GM19238 (cell line): ENCODE results near the gene UNG.
"Not testable (repeated sequence)": the region's sequence is repeated elsewhere in the genome, so short reads cannot be mapped to it uniquely, and the experiment has no call there.

Source experiments
- DNase-seq: peaks from one replicate; pipeline ENCODE4 v3.0.0; 2011; ENCODE audit warnings: low spot score; ENCODE audit not compliant: insufficient read length

Gene UNG

DNA sequence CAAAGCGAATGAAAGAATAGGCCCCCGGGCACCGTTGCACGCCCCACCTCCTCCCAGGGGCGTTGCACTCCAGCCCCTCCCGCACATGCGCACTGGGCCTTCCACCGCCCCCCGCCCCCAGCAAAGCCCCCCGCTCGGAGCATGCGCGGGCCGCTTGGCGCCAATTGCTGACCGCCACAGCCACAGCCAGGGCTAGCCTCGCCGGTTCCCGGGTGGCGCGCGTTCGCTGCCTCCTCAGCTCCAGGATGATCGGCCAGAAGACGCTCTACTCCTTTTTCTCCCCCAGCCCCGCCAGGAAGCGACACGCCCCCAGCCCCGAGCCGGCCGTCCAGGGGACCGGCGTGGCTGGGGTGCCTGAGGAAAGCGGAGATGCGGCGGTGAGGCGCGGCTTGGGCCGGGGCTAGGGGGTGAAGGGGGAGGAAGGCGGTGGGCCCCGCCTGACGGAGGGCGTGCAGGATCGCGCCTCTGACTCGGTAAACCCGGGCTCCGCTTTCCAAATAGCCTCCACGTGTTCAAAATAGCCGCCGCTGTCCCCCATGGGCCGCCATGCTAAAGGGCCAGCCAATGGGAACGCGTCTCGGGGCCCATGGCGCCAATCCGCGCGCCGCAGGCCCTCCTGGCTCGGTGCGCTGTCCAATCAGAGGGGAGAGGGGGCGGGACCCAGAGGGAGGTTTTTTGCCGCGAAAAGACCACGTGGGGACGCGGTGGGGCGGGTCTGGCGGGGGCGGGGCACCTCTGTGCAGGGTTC lies at the start of gene UNG:
UNG (plus strand) TSS at position 163 of the 748 bp plus-strand sequence; CDS start at position 246, 83 bp downstream.
- peak; percentile 95 for DNase-seq

DNA sequence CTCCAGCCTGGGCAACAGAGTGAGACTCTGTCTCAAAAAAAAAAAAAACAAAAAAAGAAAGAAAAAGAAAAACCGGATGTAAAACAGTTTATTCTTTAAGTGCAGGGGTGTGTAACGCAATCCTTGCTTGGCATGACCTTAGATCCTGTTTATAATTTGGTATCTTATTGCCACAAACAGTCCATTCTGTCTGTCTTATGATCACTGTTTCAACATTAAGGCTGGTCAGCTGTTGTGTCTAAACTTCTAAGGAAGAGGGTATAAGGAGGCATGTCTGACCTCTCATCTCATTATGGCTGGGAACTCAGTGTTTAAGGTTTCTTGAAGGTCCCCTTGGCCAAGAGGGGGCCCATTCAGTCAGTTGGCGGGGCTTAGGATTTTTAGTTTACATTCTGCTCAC lies 48.7 kb upstream of the UNG start:
- not testable (repeated sequence) for DNase-seq

DNA sequence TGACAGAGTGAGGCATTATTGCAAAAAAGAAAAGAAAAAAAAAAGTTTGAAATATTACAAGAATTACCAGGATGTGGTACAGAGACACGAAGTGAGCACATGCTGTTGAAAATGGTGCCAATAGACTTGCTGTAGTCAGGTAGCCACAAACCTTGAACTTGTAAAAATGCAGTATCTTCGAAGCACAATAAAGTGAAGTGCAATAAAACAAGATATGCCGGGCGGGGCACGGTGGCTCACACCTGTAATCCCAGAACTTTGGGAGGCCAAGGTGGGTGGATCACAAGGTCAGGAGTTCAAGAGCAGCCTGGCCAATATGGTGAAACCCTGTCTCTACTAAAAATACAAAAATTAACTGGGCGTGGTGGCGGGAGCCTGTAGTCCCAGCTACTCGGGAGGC lies 47.6 kb upstream of the UNG start:
- not testable (repeated sequence) for DNase-seq

DNA sequence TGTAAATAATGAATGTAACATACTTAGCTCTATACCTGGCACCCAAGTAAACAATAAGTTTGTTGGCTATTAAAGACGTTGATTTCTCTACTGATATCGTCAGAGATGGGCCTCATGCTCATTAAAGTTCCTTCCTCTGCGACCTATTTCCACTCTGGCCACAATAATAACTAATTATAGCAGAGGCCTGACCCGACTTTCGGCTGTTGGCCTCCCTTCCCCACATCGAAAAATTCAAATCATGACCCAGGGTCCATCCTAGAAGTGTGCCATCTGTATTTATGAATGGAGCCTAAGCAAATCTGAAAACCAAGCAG lies 45.3 kb upstream of the UNG start:
- no peak for DNase-seq

DNA sequence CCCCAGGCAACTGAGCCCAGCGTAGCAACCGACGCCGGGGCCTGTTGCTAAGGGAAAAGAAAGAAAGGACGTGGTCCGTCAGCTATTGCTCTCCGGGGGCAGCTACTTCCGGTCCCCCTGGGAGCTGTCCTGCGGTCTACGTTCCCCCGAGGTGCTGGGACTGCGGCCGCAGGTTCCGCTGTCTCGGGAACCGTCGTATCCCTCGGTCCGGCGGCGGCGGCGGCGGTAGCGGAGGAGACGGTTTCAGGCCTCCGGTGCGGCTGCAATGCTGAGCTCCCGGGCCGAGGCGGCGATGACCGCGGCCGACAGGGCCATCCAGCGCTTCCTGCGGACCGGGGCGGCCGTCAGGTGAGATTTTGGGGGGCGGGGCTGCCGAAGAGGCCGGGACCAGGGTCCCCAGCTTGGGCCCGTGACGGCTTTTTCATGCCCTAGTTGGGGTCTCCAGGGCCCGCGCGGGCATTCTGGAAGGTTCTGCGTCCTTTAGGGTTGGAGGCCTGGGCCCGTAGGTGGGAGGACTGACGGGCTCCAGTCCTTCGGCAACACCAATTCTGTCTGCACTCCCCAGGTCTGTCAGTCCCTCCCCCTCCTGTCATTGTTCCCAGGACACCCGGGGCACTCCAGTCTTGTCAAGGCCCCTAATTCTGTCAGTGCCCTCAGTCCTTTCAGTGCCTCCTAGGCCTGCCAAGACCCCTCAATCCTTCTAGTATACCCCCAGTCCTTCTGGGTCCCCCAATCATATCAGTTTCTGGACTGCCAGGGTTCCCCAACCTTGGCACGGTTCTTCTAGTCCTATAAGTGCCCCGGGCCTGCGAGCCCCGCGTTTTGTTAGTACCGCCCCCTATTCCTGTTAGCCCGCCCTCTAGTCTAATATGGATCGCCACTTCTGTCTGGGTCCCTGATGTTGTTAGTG lies 44.7 kb upstream of the UNG start, which contains the start of gene USP30:
USP30 (plus strand) TSS at position 163 of the 910 bp plus-strand sequence; CDS start at position 266, 103 bp downstream.
- DNase-seq, result peak; percentile 79

DNA sequence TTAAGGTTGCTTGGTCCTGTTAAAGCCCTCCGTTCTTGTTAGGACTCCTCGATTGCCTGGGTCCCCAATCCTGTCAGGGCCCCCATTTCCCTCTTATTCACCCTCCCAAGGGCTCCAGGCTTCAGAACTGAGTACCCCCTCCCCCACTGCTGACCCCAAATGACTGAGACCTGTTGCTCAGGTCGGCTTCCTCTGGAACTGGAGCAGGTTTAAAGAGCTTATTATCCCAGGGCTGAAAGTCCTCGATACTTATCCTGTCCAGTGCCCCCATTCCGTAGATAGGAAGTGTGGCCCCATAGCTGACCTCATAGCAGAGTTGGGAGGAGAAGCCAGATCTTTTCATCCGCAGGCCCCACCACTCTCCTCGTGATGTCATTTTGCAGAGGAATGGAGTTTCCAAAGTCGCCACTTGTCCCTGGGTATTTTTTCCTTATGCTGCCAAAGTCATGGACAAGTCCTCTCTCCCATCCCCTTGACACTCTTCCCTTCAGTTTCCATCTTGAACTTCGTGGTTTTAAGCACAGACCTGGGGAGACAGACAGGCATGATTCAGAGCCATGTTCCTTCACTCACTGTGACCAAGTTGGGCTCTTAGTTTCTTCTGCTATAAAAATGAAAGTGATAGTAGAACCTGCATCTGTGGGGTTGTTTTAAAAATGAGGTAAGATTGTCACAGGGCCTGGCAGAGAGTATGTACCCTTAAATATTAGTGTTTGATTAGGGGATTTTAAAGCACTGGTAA lies 43.8 kb upstream of the UNG start:
- peak; percentile 17 for DNase-seq

DNA sequence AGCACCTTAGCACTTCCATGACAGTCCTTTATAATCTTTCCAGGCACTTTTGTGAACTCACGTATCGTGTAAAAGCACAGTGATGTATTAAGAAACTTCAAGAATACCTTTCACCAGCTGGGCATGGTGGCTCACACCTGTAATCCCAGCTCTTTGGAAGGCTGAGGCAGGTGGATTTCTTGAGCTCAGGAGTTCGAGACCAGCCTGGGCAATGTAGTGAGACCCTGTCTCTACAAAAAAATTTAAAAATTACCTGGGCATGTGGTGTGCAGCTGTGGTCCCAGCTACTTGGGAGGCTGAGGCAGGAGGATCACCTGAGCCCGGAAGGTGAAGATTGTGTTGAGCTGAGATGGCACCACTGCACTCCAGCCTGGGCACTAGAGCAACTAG lies 43.3 kb upstream of the UNG start:
- not testable (repeated sequence) for DNase-seq

DNA sequence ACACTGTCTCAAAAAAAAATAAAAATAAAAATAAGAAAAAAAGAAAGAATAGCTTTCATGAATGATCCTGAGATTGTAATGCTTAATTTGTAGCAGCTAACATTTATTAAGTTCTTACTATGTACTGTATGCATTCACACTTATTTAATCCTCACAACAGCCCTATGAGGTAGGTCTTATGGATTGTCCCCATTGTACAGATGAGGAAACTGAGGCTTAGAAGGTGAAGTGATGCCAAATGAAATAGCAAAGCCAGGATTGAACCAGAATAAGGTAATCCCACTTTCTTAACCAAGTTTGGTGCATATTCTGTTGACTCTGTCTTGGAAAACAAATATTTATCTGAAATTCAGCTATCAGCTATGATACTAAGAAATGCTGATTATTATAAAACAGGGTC lies 42.9 kb upstream of the UNG start:
- DNase-seq, result no peak

DNA sequence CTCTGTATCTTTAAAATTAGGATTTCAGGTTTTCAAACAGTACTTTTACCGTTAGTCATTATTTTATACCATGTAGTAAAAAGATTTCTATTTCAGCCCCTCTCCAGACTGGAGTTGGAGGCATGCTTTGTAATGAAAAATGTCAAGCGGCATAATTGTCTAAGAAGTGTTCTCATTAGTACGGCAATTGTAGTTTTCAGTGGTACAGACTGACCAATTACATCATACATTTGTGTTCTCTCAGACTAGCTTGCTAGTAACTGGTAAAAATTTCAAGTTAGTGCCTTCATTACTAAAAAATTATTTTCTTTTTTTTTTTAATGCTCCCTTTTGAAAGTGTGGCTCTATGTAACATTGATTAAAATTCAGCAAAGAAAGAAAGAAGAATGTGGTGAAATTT lies 40.5 kb upstream of the UNG start:
- DNase-seq, result no peak

DNA sequence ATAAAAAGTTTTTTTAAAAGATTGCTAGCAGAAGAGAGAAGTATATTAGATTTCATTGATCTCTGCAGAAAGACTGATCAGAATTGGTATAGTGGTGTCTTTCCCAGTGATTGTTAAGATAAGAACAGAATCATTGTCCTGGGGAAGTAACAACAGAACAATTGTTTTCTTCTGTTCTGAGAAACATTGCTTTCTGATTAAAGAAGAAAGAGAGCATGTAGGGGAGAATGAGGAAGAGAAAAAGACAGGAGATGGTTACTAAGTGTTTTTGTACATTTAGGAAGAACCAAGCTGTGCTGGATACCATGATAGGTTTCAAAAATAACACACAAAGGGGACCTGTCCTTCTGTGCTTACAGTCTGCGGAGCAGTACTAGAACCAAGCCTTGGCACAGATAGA lies 40.0 kb upstream of the UNG start:
- no peak for DNase-seq

DNA sequence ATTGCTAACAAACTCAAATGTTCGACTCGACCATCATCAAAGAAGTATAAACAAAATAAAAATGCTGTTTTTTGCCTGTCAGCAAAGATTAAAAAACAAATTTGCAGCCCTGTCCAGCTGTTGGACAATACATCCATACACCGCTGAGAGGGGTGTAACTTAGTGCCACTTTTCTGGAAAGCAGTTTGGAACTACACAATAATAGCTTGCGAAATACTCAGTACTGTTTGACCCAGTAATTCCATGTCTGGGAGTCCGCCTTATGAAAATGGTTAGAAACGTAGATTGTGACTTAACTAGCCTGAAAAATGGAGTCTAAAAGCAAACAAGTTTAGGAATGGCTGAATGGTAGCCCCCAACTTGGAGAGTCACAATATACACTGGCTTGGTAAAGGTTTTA lies 38.6 kb upstream of the UNG start:
- DNase-seq, result no peak

DNA sequence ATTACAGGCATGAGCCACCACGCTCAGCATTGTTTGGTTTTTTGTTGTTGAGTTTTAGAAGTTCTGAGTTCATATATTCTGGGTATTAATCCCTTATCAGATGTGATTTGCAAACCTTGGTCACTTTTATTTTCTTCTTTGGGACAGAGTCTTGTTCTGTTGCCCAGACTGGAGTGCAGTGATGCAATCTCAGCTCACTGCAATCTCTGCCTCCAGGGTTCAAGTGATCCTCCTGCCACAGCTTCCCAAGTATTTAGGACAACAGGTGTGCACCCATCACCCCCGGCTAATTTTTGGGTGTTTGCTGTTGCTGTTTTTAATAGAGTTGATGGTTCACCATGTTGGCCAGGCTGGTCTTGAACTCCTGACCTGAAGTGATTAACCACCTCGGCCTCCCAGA lies 33.3 kb upstream of the UNG start:
- no peak for DNase-seq

DNA sequence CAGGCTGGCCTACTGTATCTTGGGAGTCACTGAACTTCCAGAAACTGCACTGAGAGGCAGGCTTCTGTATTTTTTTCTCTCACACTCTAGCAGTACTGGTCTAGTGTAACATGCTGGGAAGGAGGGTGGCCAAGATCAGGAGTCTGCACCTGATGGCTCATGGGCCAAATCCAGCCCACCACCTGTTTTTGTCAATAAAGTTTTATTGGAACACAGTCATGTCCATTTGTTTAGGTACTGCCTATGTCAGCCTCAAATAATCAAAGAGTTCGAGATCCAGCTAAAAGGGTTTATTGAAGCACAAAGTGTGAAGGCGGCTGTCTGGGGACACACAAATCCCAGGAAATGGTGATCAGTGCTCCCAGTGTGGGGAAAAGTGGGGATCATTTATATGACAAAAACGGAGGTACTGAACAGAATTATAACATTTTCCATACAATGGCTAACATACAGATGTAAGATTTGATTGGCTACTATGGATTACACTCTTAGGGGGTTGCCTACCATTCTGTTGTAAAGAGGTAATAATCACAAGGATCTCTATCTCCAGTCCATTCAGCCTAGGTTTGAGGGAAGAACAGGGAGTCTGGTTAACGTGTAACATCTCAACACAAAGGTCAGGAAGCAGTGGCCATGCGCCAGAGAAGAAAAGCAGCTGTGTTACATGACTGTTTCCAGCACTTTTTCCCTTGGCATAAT lies 32.1 kb upstream of the UNG start:
- DNase-seq, result no peak

DNA sequence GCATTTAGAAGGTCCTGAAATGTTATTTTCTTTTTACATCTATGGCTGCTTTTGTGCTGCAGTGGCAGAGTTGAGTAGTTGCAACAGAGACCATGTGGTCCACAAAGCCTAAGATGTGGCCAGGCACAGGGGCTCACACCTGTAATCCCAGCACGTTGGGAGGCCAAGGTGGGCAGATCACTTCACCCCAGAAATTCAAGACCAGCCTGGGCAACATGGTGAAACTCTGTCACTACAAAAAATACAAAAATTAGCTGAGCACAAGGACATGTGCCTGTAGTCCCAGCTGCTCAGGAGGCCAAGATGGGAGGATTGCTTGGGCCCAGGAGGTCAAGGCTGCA lies 31.6 kb upstream of the UNG start:
- DNase-seq, result no peak

DNA sequence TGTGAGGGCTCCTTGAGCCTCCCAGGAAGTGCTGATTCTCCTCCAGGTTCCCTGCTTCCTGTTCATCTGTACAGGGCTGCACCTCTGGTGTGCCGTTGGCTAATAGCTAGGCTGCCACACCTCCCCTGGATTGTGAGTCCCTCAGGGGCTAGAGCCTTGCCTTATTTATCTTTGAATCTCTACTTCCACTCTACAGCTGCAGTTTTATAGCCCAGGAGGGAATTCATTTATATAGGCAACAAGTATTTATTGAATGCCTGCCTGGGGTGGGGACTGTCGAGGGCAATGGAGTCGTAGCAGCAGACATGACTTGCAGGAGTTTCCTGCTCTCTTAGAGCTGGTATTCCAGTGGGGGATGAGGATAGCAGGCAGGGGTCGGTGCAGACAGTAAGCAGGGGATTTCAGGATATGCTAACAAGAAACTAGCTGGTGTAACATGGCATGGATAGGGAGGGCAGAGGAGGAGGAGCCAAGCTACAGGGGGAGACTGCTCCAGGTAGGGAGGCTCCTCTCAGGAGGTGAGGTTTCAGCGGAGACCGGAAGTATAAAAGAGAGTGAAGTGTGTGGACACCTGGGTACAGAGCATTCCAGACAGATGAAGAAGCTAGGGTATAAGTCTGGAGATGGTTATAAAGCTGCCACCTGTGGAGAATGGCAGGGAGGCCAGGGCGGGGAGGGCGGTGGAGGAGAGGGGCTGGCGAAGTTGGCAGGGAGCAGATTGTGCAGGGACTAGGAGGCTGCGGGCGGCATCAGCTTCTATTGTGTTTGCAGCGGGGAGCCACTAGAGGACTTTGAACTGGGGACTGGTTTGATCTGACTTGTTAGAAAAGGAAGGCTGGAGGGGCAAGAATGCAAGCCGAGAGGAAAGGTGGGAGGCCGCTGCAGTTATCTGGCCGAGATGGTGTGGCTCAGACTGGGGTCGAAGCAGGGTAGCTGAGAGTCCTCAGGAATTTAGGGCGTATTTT lies 27.8 kb upstream of the UNG start:
- no peak for DNase-seq

DNA sequence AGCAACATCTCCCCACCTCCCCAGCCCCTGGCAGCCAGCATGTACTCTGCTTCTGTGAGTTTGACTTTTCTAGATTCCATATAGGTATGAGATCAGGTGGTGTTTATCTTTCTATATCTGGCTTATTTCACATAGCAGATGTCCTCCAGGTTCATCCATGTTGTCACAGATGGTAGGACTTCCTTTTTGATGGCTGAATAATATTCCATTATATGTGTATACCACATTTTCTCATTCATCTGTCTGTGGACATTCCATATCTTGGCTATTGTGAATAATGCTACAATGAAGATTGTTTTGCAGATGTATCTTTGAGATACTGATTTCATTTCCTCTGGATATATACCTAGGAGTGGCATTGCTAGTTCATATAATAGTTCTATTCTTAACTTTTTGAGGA lies 22.5 kb upstream of the UNG start:
- DNase-seq, result no peak

DNA sequence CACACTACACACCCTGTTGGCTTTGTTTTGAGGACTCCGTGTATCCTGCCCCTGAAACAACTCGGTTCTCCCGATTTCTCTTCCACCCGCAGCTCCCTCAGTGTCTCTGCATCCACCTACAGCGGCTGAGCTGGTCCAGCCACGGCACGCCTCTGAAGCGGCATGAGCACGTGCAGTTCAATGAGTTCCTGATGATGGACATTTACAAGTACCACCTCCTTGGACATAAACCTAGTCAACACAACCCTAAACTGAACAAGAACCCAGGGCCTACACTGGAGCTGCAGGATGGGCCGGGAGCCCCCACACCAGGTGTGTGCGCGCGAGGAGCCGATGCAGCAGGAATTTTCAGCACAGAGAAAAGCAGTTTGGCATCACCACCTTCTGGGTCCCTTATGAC lies 14.6 kb upstream of the UNG start:
- DNase-seq, result no peak

DNA sequence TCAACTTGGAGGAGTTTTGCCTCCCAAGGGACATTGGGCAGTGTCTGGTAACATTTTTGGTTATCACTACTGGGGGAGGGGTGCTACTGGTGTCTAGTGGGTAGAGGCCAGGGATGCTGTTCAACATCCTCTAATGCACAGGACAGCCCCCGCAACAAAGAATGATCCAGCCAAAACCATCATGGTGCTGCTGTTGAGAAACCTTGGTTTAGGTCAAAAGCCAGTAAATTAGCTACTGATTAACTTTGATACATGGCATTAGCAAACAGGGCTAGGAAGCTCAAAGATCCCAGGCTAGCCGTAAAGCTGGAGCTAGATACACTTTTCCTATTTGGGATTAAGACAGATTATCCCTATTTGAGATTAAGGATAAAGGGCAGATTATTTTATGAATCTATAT lies 13.0 kb upstream of the UNG start:
- no peak for DNase-seq

DNA sequence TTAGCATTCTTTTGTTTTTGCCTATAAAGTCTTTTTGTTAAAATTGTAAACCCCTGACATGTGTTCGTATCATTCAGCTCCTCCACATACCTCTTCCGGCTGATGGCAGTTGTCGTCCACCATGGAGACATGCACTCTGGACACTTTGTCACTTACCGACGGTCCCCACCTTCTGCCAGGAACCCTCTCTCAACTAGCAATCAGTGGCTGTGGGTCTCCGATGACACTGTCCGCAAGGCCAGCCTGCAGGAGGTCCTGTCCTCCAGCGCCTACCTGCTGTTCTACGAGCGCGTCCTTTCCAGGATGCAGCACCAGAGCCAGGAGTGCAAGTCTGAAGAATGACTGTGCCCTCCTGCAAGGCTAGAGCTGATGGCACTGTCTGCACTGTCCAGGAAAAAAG lies 11.8 kb upstream of the UNG start:
- DNase-seq, result no peak

DNA sequence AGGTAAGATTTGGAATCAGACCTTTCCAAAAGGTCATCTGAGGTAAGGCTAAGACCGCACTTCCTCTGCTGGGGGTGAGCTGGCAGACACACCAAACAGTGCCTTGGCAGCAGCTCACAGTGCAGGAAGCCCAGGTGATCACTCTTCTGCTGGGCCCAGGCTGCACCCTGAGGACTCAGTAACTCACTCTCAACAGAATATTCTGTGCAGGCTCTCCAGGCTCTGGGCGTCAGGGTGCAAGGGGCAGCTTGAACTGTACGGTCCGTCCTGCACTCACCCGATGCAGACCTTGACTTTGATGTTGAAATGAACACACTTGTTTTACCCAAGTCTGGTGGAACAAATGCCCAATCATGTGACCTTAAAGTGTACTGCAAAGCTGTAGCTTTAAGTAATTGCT lies 10.1 kb upstream of the UNG start:
- DNase-seq, result no peak
